NCI-H524 (cell line): ENCODE data around the gene REM2.
"Not testable (repeated sequence)": the region's sequence is repeated elsewhere in the genome, so short reads cannot be mapped to it uniquely, and the experiment has no call there.

Experiments used
- DNase-seq, 2 experiments: peaks; one replicate each; lab custom pipeline; 2025; lab: John Stamatoyannopoulos, UW

REM2 gene

DNA sequence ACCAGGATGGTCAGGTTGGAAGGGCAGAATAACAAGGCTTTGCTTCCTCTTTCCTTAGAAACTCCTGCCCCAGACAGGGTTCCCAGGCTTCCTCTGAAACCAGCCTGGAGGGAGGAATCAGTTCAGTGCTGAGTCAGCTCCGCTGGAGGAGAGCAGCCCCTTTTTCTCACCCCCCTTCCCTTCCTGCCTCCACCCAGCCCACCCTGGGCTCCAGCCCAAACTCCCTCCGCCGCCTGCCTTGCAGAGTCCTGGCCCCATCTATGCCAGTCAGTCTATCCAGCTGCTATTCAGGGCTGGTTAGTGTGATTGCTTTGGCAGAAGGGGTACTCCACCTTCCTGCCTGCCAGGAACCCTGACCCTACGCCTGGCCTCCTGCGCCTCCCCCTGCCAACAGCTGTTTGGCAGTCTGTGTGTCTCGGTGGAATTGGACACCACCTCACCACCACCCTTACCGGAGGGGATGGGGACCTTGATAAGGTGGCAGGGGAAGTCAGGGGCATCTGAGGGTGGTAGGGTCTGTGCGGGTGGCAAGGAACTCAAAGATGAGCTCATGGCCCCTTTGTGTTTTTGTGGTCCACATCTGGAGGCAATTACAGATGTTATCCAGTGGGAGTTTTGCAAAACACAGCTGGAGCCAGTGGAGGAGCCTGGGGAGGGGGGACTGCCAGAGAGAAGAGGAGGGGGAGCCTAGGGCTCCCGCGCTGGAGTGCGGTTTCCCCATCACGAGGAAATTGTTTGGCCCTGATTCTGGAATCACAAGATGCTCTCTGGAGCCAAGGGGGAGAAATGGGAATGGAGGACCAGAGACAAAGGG lies 34.5 kb upstream of the REM2 start:
- DNase-seq, result peak in 1 of 2 experiments; percentile 61

DNA sequence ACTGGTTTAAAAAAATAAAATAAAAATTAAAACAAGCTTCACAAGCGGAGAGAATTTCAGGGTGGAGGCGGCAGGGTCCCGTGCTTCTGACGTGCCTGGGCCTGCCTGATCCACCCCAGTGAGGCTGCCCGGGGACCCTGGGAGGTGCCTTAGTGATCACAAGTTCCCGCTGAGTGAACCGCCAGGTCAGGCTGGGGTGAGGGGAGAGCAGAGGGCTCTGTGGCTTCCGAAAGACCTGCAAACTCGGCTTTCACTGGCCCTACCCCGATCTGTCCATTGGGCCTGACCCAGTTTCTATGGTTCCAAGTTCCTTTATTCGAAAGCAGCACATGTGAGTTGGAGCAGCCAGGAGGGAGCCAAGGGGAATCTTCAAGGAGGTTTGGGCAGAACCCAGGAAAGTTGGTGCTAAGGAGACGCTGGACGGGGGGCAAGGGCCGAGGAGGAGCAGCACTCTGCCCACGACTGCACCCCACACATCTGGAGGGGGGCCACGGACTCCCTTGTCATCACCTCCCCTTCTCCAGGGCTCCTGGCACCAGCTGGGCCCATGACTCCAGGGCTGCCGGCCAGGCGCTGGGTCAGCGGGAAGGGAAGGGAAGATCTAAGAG lies 33.7 kb upstream of the REM2 start:
- DNase-seq, result no peak

DNA sequence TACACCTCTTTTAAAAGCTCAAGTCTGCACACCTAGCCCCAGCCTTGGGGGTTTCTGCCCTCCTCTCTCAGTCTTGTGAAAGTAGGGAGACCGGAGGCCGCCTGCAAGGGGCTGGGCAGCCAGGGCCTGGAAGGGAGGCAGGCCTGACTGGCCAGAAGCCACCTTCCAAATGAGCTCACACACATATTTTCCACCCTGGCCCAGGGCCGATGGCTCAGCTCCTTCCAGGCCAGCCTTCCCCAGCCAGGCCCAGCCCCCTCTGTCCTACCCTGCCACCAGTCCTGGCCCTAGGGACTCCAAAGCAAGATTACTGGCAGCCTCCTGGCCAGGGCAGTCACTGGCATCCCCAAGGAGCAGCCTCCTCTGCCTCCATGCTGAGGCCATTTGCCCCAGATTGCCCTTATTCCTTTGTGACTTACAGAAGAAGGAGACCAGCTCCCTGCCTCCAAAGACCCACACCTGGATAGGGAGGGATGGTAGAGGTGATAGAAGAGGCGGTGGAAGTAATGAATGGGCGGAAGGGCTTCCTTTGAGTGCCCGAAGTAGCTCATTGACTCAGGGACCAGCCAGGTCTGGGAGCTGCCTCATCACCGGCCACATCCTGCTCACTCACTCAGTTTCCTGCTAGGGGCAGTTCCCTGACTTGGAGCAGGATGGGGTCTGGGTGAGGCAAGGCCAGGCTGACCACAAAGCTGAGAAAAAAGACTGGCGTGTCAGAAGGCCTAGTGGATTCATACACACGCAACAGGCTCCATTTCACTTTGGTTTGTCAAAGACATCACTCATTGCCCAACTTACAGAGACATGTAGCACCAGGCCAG lies 31.9 kb upstream of the REM2 start:
- DNase-seq, result no peak

DNA sequence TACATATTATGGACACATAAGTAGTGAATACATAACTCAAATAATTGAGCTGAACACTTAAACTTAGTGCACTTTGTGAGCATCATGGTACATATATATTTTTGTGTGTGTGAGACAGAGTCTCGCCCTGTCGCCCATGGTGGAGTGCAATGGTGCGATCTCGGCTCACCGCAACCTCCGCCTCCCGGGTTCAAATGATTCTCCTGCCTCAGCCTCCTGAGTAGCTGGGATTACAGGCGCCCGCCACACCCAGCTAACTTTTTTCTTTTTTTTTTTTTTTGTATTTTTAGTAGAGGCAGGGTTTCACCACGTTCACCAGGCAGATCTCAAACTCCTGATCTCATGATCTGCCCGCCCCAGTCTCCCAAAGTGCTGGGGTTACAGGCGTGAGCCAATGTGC lies 30.8 kb upstream of the REM2 start:
- not testable (repeated sequence) for DNase-seq

DNA sequence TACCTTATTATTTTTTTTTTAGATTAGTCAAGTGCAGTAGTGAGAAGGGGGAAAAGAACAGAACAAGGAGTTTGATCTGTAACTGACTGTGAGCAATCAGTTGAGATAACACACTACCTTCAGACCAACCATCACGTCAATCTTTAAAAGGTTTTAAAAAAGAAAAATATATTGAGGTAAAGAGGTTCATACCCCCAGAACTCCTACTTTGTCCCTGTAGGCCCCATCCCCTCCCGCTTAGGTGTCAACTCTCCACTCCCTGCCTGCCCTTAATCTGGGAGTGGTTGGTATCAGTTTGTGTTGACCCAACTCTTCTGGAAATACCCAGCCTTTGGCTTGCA lies 30.5 kb upstream of the REM2 start:
- DNase-seq, result no peak

DNA sequence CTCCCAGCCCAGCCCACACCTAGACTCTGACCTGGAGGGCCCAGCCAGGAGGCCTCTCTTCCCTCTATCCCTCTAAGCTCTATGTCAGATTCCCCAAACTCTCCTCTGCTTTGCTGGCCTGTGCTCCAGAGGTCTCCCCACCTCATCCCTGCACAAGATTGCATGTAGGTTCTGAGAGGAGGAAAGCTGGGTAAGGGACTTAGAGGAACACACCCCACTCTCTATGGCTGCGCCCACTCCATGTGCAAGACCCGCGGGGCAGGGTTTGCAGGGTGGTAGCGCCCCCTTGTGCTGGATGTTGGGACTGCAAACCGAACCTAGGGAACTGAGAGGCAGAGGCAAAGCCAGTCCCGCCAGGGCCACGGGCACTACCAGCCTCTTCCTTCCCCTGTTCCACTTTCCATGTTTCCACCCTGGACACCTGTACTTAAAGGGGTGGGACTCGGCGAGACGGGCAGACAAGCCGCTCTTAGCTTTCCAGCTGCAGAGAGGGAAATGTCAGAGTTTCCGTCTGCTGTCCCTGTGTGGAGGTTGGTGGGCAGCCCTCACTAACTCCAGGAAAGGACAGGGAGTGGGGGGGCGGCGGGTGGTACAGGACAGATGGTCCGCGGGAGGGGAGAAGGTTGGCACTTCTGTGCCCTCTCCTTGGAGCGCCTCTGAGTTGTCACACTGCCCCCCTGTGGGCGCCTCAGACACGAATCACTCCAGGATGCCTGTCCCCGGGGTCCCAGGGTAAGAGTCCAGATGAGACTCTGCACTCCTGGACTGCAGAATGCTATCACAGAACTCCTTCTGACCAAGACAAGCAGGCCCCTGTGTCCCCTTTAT lies 29.9 kb upstream of the REM2 start:
- peak; percentile 99 for DNase-seq

DNA sequence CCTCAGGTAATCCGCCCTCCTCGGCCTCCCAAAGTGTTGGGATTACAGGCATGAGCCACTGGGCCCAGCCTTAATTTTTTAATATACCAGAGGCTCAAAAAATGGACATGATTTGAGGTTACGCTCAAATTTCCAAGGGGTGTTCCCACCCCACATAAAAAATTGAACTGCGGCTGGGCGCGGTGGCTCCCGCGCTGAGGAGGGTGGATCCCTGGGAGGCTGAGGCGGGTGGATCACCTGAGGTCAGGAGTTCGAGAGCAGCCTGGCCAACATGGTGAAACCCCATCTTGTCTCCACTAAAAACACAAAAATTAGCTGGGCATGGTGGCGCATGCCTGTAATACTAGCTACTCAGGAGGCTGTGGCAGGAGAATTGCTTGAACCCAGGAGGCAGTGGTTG lies 28.7 kb upstream of the REM2 start:
- not testable (repeated sequence) for DNase-seq

DNA sequence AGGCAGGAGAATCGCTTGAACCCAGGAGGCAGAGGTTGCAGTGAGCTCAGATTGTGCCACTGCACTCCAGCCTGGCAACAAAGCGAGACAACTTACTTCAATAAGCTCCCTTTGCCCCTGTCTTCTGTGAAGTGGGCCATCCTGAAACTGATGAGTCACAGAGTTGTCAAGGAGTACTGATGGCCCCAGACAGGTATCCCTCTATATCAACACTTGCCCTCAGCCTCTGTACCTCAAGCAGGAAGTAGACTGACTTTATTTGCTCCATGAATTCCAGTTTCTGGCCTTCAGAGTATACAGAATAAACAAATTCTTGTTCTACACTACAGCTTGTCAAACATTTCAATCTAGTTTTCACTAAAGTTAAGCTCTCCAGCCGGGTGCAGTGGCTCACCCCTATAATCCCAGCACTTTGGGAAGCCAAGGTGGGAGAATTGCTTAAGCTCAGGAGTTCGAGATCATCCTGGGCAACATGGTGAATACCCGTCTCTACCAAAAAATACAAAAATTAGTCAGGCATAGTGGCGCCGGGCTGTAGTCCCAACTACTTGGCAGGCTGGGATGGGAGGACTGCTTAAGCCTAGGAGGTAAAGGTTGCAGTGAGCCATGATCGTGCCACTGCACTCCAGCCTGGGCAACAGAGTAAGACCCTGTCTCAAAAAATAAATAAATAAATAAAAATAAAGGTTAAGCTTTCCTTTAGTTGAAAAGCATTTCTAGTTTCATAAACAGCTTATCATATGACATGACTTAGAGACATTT lies 27.9 kb upstream of the REM2 start:
- no peak for DNase-seq

DNA sequence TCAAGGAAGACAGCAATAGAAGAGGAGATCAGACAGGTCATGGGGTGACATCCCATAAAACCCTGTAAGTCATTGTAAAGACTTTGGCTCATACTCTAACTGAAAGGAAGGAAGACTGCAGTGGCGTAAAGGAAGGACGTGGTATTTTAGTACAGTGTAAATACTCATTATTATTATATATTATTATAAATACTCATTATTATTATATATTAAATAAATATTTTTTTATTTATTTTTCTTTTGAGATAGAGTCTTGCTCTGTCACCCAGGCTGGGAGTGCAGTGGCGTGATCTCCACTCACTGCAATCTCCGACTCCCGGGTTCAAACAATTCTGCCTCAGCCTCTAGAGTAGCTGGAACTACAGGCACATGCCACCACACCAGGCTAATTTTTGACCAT lies 26.6 kb upstream of the REM2 start:
- no peak for DNase-seq

DNA sequence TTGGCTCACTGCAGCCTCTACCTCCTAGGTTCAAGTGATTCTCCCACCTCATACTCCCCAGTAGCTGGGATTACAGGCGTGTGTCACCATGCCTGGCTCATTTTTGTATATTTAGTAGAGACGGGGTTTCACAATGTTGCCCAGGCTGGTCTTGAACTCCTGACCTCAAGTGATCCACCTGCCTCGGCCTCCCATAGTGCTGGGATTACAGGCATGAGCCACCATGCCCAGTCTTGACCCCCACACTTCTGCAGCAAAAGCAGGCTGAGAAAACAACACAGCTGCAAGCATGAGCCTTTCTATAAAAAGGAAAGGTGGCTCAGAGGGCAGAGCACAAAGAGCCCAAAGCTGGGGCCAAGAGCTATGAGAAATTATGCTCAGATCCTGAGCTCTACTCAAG lies 22.6 kb upstream of the REM2 start:
- not testable (repeated sequence) for DNase-seq

DNA sequence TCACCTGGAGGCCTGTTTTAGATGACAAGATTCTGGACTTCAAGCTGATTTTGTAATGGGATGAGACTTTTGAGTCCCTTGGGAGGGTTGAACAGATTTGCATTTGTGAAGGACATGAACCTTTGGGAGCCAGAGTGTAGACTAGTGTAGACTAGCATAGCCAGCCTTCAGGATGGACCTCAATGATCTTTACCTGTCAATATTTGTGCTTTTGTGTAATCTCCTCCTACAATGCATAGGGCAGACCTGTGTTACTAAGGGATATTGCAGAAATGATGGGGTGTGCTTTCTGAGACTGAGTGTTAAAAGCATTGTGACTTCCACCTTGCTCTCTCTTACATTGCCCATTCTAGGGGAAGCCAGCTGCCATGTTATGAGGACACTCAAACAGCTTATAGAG lies 21.4 kb upstream of the REM2 start:
- DNase-seq, result no peak

DNA sequence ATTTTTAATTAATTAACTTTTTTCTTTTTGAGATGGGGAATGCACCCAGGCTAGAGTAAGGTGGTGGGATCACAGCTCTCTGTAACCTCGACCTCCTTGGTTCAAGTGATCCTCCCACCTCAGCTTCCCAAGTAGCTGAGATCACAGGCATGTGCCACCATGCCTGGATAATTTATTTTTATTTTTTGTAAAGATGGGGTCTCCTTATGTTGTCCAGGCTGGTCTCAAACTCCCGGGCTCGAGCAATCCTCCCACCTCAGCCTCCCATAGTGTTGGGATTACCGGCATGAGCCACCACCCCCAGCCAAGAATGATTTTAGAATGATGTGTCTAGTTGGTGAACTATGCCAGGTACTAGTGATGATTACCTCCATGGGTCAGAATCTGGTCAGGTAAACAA lies 18.0 kb upstream of the REM2 start:
- no peak for DNase-seq

DNA sequence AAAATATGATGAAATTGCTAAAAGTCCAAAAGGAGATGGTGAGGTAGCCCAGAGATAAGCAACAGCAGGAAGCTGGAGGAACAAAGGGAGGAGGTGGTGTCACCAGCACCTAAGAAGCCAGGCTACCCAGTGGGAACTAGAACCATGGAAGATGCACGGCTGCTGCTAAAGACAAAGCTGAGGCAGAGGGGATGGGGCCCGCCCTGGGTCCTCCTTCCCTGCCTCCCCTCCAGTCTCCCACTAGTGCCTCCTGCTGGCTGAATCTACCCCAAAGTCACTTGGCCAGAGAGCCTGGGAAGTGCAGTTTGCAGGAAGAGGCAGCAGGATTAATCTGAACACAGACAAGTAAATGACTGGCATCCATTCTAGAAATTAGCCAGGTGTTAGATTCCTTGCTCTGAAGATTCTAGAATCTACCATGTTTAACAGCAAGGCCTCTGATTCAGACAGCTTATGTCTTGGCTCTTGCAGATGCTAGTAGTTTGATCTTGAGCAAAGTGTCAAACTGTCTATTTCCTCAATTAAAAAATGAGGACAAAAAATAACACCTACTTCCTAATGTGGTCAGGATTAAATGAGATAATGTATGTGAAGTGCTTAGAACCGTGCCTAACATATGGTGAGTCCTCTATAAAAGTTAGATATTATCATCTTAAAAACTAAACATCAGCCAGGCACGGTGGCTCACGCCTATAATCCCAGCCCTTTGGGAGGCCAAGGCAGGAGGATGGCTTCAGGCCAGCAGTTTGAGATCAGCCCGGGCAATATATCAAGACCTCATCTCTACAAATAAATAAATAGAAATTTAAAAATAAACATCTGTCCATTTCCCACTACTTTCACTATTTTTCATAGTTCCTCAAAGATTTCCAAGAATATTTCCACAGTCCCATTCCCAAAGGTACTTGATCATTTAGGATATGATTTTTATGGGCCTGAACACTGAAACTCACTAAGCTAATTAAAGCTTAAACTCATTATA lies 17.3 kb upstream of the REM2 start:
- DNase-seq, result peak in 1 of 2 experiments; percentile 50

DNA sequence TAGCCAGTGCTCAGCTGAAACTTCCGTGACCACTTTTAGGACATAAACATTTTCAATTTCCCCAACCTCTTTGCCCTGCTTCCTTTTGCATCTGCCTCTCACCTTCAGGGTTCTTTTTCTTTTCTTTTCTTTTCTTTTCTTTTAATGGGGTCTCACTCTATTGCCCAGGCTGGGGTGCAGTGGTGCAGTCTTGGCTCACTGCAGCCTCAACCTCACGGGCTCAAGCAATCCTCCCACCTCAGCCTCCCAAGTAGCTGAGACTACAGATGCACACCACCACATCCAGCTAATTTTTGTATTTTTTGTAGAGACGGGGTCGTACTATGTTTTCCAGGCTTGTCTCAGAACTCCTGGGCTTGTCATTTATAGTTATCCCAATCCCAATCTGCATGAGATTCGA lies 16.1 kb upstream of the REM2 start:
- DNase-seq, result no peak

DNA sequence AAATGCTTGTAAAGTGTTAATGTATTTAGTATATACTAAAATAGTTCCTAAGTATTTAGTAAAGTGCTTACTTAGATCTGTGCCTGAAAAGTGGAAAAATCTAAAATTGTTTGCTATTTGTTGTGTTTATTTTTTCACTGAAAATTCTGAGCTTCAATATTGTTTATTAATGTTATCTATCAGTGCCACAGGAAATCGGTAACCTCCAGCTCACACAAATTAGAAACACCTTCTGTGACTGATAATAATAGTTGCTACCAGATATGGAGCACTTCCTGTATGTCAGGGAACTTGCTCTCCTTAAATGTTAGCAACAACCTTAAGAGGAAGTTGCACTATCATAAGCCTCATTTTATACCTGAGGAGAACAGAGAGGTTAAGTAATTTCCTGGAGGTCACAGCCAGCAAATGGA lies 12.2 kb upstream of the REM2 start:
- DNase-seq, result no peak

DNA sequence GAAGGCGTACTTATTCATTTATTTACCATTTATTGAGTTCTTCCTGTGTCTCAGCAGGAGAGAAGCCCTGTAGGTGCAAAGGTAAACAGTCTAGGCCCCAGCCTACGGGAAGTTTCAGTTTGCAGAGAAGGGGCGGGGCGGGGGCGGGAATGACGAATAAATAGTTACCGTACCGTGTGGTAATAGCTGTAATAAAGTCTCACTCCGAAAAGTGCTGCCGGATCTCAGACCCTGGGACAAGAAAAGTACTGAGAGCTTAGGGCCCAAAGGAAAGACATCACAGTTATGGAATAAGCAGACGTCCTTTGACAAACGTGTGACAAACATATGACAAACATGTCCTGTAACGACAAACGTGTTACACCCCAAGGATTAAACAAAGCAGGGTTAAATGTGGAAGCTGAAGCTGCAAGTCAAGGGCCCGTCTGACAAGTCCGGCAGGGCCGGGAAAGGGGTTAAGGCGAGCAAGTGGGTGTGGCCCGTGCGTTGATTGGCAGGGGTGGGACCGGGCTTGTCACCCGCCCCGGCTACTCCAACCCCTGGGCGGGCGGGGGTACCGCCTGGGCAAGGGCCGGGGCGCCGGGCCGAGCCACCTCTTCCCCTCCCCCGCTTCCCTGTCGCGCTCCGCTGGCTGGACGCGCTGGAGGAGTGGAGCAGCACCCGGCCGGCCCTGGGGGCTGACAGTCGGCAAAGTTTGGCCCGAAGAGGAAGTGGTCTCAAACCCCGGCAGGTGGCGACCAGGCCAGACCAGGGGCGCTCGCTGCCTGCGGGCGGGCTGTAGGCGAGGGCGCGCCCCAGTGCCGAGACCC lies 11.6 kb upstream of the REM2 start, which contains the start of gene LRP10:
Gene LRP10, plus strand, starts transcription at position 517 of the 809 bp plus-strand sequence. CDS start 564 bp downstream, outside the sequence.
- peak; percentile 81 to 90 for DNase-seq

DNA sequence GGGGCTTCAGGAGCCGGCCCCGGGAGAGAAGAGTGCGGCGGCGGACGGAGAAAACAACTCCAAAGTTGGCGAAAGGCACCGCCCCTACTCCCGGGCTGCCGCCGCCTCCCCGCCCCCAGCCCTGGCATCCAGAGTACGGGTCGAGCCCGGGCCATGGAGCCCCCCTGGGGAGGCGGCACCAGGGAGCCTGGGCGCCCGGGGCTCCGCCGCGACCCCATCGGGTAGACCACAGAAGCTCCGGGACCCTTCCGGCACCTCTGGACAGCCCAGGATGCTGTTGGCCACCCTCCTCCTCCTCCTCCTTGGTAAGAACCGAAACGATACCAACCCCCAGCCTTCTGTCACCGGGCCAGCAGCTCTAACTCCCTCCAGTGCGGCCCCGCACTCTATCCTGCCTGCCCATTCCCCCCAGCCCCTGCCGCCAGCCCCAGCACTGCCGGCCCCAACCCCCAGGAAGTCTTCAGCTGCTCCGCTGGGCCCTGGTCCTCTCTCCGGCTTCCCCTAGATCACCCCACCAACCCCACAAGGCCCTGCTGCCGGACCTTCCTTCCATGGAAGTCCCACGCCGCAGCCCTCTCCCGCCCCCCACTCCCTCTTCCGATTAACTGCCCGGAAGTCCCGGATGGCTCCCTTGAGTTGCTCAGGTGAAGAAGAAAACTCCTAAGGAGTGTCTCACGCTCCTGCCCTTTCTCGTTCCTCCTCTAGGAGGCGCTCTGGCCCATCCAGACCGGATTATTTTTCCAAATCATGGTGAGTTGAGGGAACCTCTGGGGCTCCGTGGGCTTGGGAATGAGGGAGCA lies 10.8 kb upstream of the REM2 start:
- DNase-seq, result peak; percentile 87 to 95

DNA sequence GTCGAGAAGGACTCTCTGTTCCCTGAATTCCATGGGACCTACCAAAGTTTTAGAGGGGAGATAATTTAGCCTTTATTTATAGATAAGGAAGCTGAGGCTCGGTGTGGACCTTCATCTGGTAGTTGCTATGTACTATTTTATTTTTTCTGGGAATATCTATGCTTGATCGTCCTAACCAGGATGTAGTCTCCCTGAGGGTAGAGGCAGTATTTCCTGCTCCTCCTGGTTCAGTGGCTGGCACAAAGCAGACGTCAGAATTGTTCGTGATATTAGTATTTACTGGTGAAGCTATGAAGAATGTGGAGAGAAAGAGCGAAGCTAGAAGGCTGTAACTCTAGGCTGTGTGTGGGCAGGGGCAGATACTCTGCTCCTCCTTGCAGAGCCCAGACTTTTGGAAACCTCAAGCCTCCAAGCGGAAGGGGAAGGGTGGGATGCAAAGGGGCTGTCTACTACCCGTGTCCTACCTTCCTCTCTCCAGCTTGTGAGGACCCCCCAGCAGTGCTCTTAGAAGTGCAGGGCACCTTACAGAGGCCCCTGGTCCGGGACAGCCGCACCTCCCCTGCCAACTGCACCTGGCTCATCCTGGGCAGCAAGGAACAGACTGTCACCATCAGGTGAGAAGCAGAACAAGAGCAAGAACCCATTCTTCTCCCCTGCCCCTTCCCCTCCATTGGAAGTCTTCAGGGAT lies 10.0 kb upstream of the REM2 start:
- no peak for DNase-seq
